ENCODE data around the gene TPCN2. TPM values are rescaled to one million over a fixed set of nuclear protein-coding genes. Genes with fewer than 3 reads are reported as not detected.

Gene TPCN2
- polyA plus RNA-seq, 1 donor from 2014 or later: 14.2 TPM

GRCh38 chr11:69150175-69150574 lies 101.4 kb downstream of the TPCN2 start:
- H3K4me3 ChIP-seq (ENCODE audit: low read length): no peak overlapping the region
- H3F3A ChIP-seq (ENCODE audit: insufficient read depth, low read length, poor library complexity, severe bottlenecking): no peaks in the 10 kb centered on the region
- no peak overlapping the region for H2AFZ ChIP-seq (ENCODE audit: low read depth, low read length)
- TF ChIP-seq SMC3 (conservative IDR thresholded peaks at IDR 0.05; ENCODE audit: poor library complexity) (no peak), EZH2 (IDR thresholded peaks at IDR 0.05; ENCODE audit: borderline replicate concordance, insufficient read depth, low read length, poor library complexity, severe bottlenecking) (no peak), POLR2AphosphoS5 (IDR thresholded peaks at IDR 0.05) (no peak), REST (IDR thresholded peaks at IDR 0.05; ENCODE audit: borderline replicate concordance) (no peak), RAD21 (conservative IDR thresholded peaks at IDR 0.05) (no peak)
- no peaks in the 10 kb centered on the region for H3K9me2 ChIP-seq (ENCODE audit: insufficient read depth, low read length)
- no peaks in the 10 kb centered on the region for H3K79me2 ChIP-seq (replicated peaks; ENCODE audit: insufficient read depth, low read length)
- no peaks in the 10 kb centered on the region for H4K20me1 ChIP-seq (ENCODE audit: insufficient read depth)
- no peaks in the 10 kb centered on the region for H3K36me3 ChIP-seq (ENCODE audit: insufficient read depth, low read length)
- H3K27ac ChIP-seq (ENCODE audit: low read length): no peak overlapping the region
- no peak overlapping the region for H3K9ac ChIP-seq (ENCODE audit: low read length)
- H3K27me3 ChIP-seq (ENCODE audit: insufficient read depth, low read depth, low read length): no peaks in the 10 kb centered on the region
- H3K9me3 ChIP-seq (ENCODE audit: low read length): no peaks in the 10 kb centered on the region
- H3K4me2 ChIP-seq (ENCODE audit: low read length): no peak overlapping the region

- Histone ChIP-seq H3K4me3 (ENCODE audit: low read length) (no peak overlapping the region), H3K27ac (ENCODE audit: low read length) (no peak overlapping the region), H3K9me3 (ENCODE audit: low read length) (no peaks in the 10 kb centered on the region), H3K9ac (ENCODE audit: low read length) (no peak overlapping the region), H2AFZ (ENCODE audit: low read depth, low read length) (no peak overlapping the region), H3K79me2 (replicated peaks; ENCODE audit: insufficient read depth, low read length) (no peaks in the 10 kb centered on the region), H3K36me3 (ENCODE audit: insufficient read depth, low read length) (no peaks in the 10 kb centered on the region), H3K9me2 (ENCODE audit: insufficient read depth, low read length) (no peaks in the 10 kb centered on the region), H3F3A (ENCODE audit: insufficient read depth, low read length, poor library complexity, severe bottlenecking) (no peaks in the 10 kb centered on the region), H3K27me3 (ENCODE audit: insufficient read depth, low read depth, low read length) (no peaks in the 10 kb centered on the region), H3K4me2 (ENCODE audit: low read length) (no peak overlapping the region), H4K20me1 (ENCODE audit: insufficient read depth) (no peaks in the 10 kb centered on the region)
- TF ChIP-seq EZH2 (IDR thresholded peaks at IDR 0.05; ENCODE audit: borderline replicate concordance, insufficient read depth, low read length, poor library complexity, severe bottlenecking) (no peak), POLR2AphosphoS5 (IDR thresholded peaks at IDR 0.05) (no peak), REST (IDR thresholded peaks at IDR 0.05; ENCODE audit: borderline replicate concordance) (no peak), SMC3 (conservative IDR thresholded peaks at IDR 0.05; ENCODE audit: poor library complexity) (no peak), EP300 (conservative IDR thresholded peaks at IDR 0.05; ENCODE audit: poor library complexity, severe bottlenecking) (no peak), CTCF (IDR thresholded peaks at IDR 0.05; ENCODE audit: poor library complexity, severe bottlenecking) (no peak), RAD21 (conservative IDR thresholded peaks at IDR 0.05) (no peak), MXI1 (conservative IDR thresholded peaks at IDR 0.05; ENCODE audit: poor library complexity, severe bottlenecking) (no peak)
Measured at GRCh38 chr11:69151836-69152235, 103.1 kb downstream of the TPCN2 start.

Measured in neural cell (in vitro differentiated cells).